Measurements from ENCODE around the gene COL18A1. TPM values are rescaled to one million over a fixed set of nuclear protein-coding genes. Genes with fewer than 3 reads are reported as not detected.

The COL18A1 gene
- total RNA-seq, 1 donor from 2014 or later: 59.0 TPM

GRCh38 chr21:45382697-45382997 is 22.3 kb upstream of the COL18A1 start:
- peaks cover 27 to 29% (median 28%) of the 10 kb centered on the region in 3 donors for H3K27me3 ChIP-seq (ENCODE audit: control insufficient read depth in 3 of 3, insufficient read depth in 3 of 3, low read length in 3 of 3)
- H3K4me3 ChIP-seq (ENCODE audit: low read length in 3 of 3): no peak overlapping the region
- H3K27ac ChIP-seq (ENCODE audit: low read depth, low read length): no peak overlapping the region
- H3K9me3 ChIP-seq (ENCODE audit: control insufficient read depth in 3 of 3, low read length in 3 of 3): no peaks in the 10 kb centered on the region
- no peak overlapping the region for H3K9ac ChIP-seq (ENCODE audit: low read depth in 1 of 3, low read length in 3 of 3)
- H3K36me3 ChIP-seq (ENCODE audit: control insufficient read depth in 3 of 3, insufficient read depth in 3 of 3, low read length in 3 of 3): no peaks in the 10 kb centered on the region
- H3K4me1 ChIP-seq (ENCODE audit: control insufficient read depth in 3 of 3, insufficient read depth in 3 of 3, low read length in 3 of 3): peaks cover 12 to 15% (median 15%) of the 10 kb centered on the region in 3 donors

DNA sequence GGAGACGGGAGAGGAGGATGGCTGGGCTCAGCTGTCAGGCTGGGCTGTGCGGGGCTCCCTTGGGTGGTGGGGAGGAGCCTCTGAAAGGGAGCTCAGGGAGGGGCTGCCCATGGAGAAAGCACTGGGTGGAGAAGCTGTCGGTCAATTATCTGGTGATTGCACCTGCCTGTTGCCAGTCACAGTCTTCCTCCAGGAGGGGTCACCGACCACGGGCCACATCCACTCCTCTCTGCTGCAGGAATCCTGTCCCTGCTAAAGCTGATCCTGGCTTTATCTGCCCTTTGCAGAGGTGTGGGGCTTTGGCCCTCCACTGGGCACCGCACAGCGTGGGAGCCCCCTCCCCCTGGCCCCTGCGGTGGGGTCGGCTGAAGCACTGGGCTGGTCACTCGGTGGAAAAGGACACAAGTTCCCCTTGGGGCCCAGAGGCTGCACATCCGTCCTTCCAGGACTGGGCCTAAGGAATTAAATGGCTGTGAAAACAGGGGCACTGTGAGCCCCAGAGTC is 21.8 kb upstream of the COL18A1 start:
- H3K4me3 ChIP-seq (ENCODE audit: low read length in 3 of 3): no peak overlapping the region
- H3K27me3 ChIP-seq (ENCODE audit: control insufficient read depth in 3 of 3, insufficient read depth in 3 of 3, low read length in 3 of 3): peaks cover 27 to 29% (median 28%) of the 10 kb centered on the region in 3 donors
- peaks cover 12 to 17% (median 17%) of the 10 kb centered on the region in 3 donors for H3K4me1 ChIP-seq (ENCODE audit: control insufficient read depth in 3 of 3, insufficient read depth in 3 of 3, low read length in 3 of 3)
- no peak overlapping the region for H3K9ac ChIP-seq (ENCODE audit: low read depth in 1 of 3, low read length in 3 of 3)
- H3K27ac ChIP-seq (ENCODE audit: low read depth, low read length): no peak overlapping the region
- no peaks in the 10 kb centered on the region for H3K36me3 ChIP-seq (ENCODE audit: control insufficient read depth in 3 of 3, insufficient read depth in 3 of 3, low read length in 3 of 3)
- H3K9me3 ChIP-seq (ENCODE audit: control insufficient read depth in 3 of 3, low read length in 3 of 3): no peaks in the 10 kb centered on the region

GRCh38 chr21:45383615-45384201 is 21.3 kb upstream of the COL18A1 start:
- Histone ChIP-seq H3K36me3 (ENCODE audit: control insufficient read depth in 3 of 3, insufficient read depth in 3 of 3, low read length in 3 of 3) (no peaks in the 10 kb centered on the region), H3K9ac (ENCODE audit: low read depth in 1 of 3, low read length in 3 of 3) (no peak overlapping the region), H3K27me3 (ENCODE audit: control insufficient read depth in 3 of 3, insufficient read depth in 3 of 3, low read length in 3 of 3) (peaks cover 27 to 34% (median 33%) of the 10 kb centered on the region in 3 donors), H3K4me1 (ENCODE audit: control insufficient read depth in 3 of 3, insufficient read depth in 3 of 3, low read length in 3 of 3) (peaks cover 12 to 20% (median 17%) of the 10 kb centered on the region in 3 donors), H3K27ac (ENCODE audit: low read depth, low read length) (no peak overlapping the region), H3K4me3 (ENCODE audit: low read length in 3 of 3) (no peak overlapping the region), H3K9me3 (ENCODE audit: control insufficient read depth in 3 of 3, low read length in 3 of 3) (no peaks in the 10 kb centered on the region)

DNA sequence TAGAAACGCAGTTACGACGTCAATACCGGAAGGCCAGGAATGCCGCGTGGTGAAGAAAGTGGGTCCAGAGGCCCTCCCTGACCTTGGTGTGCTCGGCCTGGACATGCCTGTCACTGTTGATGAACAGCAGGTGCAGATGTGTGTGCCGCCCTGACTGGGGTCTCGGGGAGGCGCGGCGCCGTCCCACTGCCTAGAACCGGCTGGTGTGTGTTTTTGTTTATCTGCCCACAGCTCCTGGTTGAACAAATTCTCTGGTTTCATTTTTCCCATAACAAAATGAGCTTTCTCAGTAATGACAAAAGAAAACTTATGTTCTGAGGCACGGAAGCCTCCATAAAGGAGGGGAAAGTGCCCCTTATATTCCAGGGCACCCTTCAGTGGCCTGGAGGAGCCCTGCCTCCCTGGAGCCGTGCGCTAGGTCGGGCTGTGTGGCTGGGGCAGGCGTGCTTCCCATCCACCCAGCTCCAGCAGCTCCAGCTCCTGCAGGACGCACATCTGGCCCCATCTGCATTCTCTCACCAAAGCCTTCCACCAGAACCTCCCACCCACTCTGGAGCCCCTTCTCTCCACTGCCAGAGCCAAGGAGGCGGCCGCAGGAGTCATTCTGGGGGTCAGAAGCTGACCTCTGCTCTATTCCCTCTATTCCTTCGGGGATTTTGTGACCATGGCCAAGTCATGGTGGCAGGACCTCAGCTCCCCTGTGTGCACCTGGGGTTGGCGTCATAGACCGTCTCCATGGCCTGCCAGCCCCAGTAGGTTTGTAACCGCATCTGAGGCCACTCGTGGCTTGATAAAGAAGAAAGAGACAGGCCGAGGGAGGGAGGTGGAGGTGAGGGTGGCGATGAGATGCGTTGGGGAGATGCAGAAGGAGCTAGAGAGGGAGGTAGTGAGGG is 20.1 kb upstream of the COL18A1 start:
- no peaks in the 10 kb centered on the region for H3K9me3 ChIP-seq (ENCODE audit: control insufficient read depth in 3 of 3, low read length in 3 of 3)
- H3K9ac ChIP-seq (ENCODE audit: low read depth in 1 of 3, low read length in 3 of 3): no peak overlapping the region
- no peaks in the 10 kb centered on the region for H3K36me3 ChIP-seq (ENCODE audit: control insufficient read depth in 3 of 3, insufficient read depth in 3 of 3, low read length in 3 of 3)
- peaks cover 25 to 38% (median 32%) of the 10 kb centered on the region in 3 donors for H3K27me3 ChIP-seq (ENCODE audit: control insufficient read depth in 3 of 3, insufficient read depth in 3 of 3, low read length in 3 of 3)
- H3K27ac ChIP-seq (ENCODE audit: low read depth, low read length): no peak overlapping the region
- H3K4me1 ChIP-seq (ENCODE audit: control insufficient read depth in 3 of 3, insufficient read depth in 3 of 3, low read length in 3 of 3): peaks cover 12 to 20% (median 17%) of the 10 kb centered on the region in 3 donors
- H3K4me3 ChIP-seq (ENCODE audit: low read length in 3 of 3): no peak overlapping the region

GRCh38 chr21:45385549-45386050 is 19.4 kb upstream of the COL18A1 start:
- H3K9me3 ChIP-seq (ENCODE audit: control insufficient read depth in 3 of 3, low read length in 3 of 3): no peaks in the 10 kb centered on the region
- H3K4me1 ChIP-seq (ENCODE audit: control insufficient read depth in 3 of 3, insufficient read depth in 3 of 3, low read length in 3 of 3): peaks cover 12 to 20% (median 17%) of the 10 kb centered on the region in 3 donors
- H3K27me3 ChIP-seq (ENCODE audit: control insufficient read depth in 3 of 3, insufficient read depth in 3 of 3, low read length in 3 of 3): peaks cover 23 to 44% (median 30%) of the 10 kb centered on the region in 3 donors
- H3K36me3 ChIP-seq (ENCODE audit: control insufficient read depth in 3 of 3, insufficient read depth in 3 of 3, low read length in 3 of 3): no peaks in the 10 kb centered on the region
- no peak overlapping the region for H3K9ac ChIP-seq (ENCODE audit: low read depth in 1 of 3, low read length in 3 of 3)
- H3K4me3 ChIP-seq (ENCODE audit: low read length in 3 of 3): no peak overlapping the region
- no peak overlapping the region for H3K27ac ChIP-seq (ENCODE audit: low read depth, low read length)

- no peaks in the 10 kb centered on the region for H3K9me3 ChIP-seq (ENCODE audit: control insufficient read depth in 3 of 3, low read length in 3 of 3)
- no peak overlapping the region for H3K4me3 ChIP-seq (ENCODE audit: low read length in 3 of 3)
- H3K27me3 ChIP-seq (ENCODE audit: control insufficient read depth in 3 of 3, insufficient read depth in 3 of 3, low read length in 3 of 3): peaks cover 25 to 46% (median 27%) of the 10 kb centered on the region in 3 donors
- peak overlapping the region in 1 of 3 donors; percentile 8 for H3K9ac ChIP-seq (ENCODE audit: low read depth in 1 of 3, low read length in 3 of 3)
- no peaks in the 10 kb centered on the region for H3K36me3 ChIP-seq (ENCODE audit: control insufficient read depth in 3 of 3, insufficient read depth in 3 of 3, low read length in 3 of 3)
- no peak overlapping the region for H3K27ac ChIP-seq (ENCODE audit: low read depth, low read length)
- peaks cover 12 to 20% (median 17%) of the 10 kb centered on the region in 3 donors for H3K4me1 ChIP-seq (ENCODE audit: control insufficient read depth in 3 of 3, insufficient read depth in 3 of 3, low read length in 3 of 3)
Measured at GRCh38 chr21:45386336-45386727, 18.6 kb upstream of the COL18A1 start.

DNA sequence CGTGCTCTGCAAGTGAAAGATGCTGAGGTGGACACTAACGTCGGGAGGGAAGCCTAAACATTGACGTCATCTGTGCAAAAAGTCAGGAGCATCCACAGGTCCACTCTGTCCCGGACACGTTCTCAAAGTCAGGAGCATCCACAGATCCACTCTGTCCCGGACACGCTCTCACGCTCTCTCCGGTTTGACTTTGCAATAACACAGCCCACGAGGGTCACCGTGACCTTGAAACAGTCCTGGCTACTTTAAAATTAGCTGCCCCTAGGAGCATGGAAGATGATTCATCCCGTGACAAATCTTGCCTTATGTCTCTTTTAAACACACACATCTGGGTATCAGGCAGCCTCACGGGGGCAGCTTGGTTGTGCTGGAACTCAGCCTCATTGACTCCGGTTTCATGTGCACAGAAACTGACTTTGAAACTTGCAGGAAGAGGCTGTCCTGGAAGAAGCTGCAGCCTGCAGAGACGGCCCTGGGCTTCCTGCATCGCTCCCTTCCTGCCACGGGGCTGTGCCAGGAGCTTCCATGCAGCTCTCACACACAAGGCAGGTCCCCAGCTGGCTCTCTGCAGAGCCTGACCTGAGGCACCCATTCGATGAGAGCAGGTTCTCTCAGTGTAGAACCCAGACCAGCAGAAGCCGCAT is 18.1 kb upstream of the COL18A1 start:
- H3K4me1 ChIP-seq (ENCODE audit: control insufficient read depth in 3 of 3, insufficient read depth in 3 of 3, low read length in 3 of 3): peaks cover 12 to 20% (median 17%) of the 10 kb centered on the region in 3 donors
- no peaks in the 10 kb centered on the region for H3K9me3 ChIP-seq (ENCODE audit: control insufficient read depth in 3 of 3, low read length in 3 of 3)
- H3K4me3 ChIP-seq (ENCODE audit: low read length in 3 of 3): peak overlapping the region in 1 of 3 donors; percentile 22
- H3K9ac ChIP-seq (ENCODE audit: low read depth in 1 of 3, low read length in 3 of 3): peak overlapping the region in 1 of 3 donors; percentile 8
- peaks cover 26 to 50% (median 26%) of the 10 kb centered on the region in 3 donors for H3K27me3 ChIP-seq (ENCODE audit: control insufficient read depth in 3 of 3, insufficient read depth in 3 of 3, low read length in 3 of 3)
- no peaks in the 10 kb centered on the region for H3K36me3 ChIP-seq (ENCODE audit: control insufficient read depth in 3 of 3, insufficient read depth in 3 of 3, low read length in 3 of 3)
- H3K27ac ChIP-seq (ENCODE audit: low read depth, low read length): peak overlapping the region; percentile 56

GRCh38 chr21:45387506-45387905 is 17.5 kb upstream of the COL18A1 start:
- Histone ChIP-seq H3K9ac (ENCODE audit: low read depth in 1 of 3, low read length in 3 of 3) (peak overlapping the region in 1 of 3 donors; percentile 8), H3K36me3 (ENCODE audit: control insufficient read depth in 3 of 3, insufficient read depth in 3 of 3, low read length in 3 of 3) (no peaks in the 10 kb centered on the region), H3K4me1 (ENCODE audit: control insufficient read depth in 3 of 3, insufficient read depth in 3 of 3, low read length in 3 of 3) (peaks cover 12 to 20% (median 17%) of the 10 kb centered on the region in 3 donors), H3K27me3 (ENCODE audit: control insufficient read depth in 3 of 3, insufficient read depth in 3 of 3, low read length in 3 of 3) (peaks cover 26 to 48% (median 26%) of the 10 kb centered on the region in 3 donors), H3K4me3 (ENCODE audit: low read length in 3 of 3) (peak overlapping the region in 1 of 3 donors; percentile 22), H3K9me3 (ENCODE audit: control insufficient read depth in 3 of 3, low read length in 3 of 3) (no peaks in the 10 kb centered on the region), H3K27ac (ENCODE audit: low read depth, low read length) (peak overlapping the region; percentile 56)

DNA sequence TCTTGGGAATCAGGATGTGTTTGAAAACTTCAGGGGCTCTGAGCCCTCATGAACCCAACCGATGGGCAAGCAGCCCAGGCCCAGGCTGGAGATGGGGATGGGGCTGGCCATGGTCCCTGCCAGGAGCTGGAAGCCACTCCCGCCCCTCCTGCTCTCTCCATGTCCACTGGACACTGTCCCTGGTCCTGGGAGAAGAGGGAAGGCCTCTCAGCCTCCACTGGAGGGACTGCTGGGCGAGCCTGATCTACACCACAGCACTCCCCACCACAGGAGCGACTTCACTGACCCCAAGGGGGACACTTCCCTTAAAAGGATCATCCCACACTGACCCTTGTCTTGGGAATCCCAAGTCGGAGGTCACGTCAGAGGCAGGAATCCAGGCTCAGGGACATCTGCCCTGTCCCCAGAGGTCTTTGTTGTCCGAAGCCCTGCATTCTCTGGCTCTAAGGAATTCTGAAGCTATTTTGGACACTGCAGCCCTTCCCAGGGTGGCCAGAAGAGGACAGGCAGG is 16.9 kb upstream of the COL18A1 start:
- H3K9me3 ChIP-seq (ENCODE audit: control insufficient read depth in 3 of 3, low read length in 3 of 3): no peaks in the 10 kb centered on the region
- H3K27ac ChIP-seq (ENCODE audit: low read depth, low read length): peak overlapping the region; percentile 56
- H3K4me3 ChIP-seq (ENCODE audit: low read length in 3 of 3): no peak overlapping the region
- peak overlapping the region in 1 of 3 donors; percentile 1 for H3K9ac ChIP-seq (ENCODE audit: low read depth in 1 of 3, low read length in 3 of 3)
- peaks cover 22 to 50% (median 23%) of the 10 kb centered on the region in 3 donors for H3K27me3 ChIP-seq (ENCODE audit: control insufficient read depth in 3 of 3, insufficient read depth in 3 of 3, low read length in 3 of 3)
- peaks cover 12 to 20% (median 17%) of the 10 kb centered on the region in 3 donors for H3K4me1 ChIP-seq (ENCODE audit: control insufficient read depth in 3 of 3, insufficient read depth in 3 of 3, low read length in 3 of 3)
- H3K36me3 ChIP-seq (ENCODE audit: control insufficient read depth in 3 of 3, insufficient read depth in 3 of 3, low read length in 3 of 3): no peaks in the 10 kb centered on the region
